Choroid plexus epithelial cell (primary cell): ENCODE results near the gene GPN2.
"Not testable (repeated sequence)": the region's sequence is repeated elsewhere in the genome, so short reads cannot be mapped to it uniquely, and the experiment has no call there.

Source experiments
- DNase-seq: peaks from one replicate; pipeline ENCODE4 v3.0.0-alpha.2; 2010; ENCODE audit warnings: low read depth
- H3K4me3 ChIP-seq: 2 replicates; pipeline ENCODE4 v1.5.1; 2011; ENCODE audit warnings: low read depth, mild to moderate bottlenecking, control low read depth, low read length, moderate library complexity
- CTCF ChIP-seq: conservative IDR thresholded peaks from 2 replicates; pipeline ENCODE4 v1.5.1; 2011; ENCODE audit warnings: low read depth, mild to moderate bottlenecking, control low read depth, inconsistent platforms, low read length, moderate library complexity

The GPN2 gene

DNA sequence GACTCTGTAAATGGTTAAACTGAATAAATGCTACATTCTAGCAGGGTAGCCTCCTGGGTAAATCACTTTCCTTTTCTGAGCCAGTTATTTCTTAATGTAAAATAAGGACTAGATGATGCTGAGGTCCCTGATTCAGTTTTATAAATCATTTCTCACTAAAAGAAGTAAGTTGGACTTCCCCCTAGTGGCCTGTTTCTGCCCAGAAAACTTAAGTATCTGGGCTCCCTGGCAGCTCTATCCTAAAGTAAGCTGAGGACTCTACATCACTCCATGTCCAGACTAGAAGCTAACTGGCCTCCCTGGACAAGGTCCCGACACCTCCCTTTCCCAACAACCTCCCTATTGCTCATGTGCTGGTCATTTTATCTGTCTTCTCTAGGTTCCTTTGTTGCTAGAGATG, 3.0 kb downstream of the GPN2 start:
- H3K4me3 ChIP-seq: no peak overlapping the region
- peak; percentile 66 for TF ChIP-seq CTCF
- DNase-seq: peak; percentile 73

- TF ChIP-seq CTCF: no peak
- DNase-seq: no peak
- H3K4me3 ChIP-seq: no peak overlapping the region
These were observed 7.2 kb downstream of the GPN2 start for GRCh38 chr1:26882696-26883463.

GRCh38 chr1:26881611-26882010, 8.5 kb downstream of the GPN2 start:
- H3K4me3 ChIP-seq, DNase-seq: not testable (repeated sequence)

DNA sequence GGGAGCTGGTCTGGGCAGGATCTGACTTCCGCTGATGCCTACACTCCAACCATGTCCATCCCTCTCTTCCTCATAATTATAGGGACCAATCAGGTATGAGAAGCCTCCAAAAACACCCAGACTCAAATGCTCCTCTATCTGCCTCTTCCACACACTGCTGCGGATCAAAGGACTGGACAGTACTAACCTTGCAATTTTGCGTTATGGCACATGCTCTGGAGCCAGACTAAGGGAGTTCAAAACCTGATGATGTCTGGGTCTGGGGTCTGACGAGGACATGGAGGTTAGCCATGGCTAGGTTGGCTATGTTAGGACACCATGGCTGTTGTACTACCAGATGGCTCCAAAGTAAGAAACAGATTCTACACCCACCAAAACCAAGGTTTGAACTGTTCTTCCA, 10.3 kb downstream of the GPN2 start:
- TF ChIP-seq CTCF: no peak
- no peak for DNase-seq
- no peak overlapping the region for H3K4me3 ChIP-seq

GRCh38 chr1:26877326-26877725, 12.8 kb downstream of the GPN2 start:
- TF ChIP-seq CTCF: no peak

DNA sequence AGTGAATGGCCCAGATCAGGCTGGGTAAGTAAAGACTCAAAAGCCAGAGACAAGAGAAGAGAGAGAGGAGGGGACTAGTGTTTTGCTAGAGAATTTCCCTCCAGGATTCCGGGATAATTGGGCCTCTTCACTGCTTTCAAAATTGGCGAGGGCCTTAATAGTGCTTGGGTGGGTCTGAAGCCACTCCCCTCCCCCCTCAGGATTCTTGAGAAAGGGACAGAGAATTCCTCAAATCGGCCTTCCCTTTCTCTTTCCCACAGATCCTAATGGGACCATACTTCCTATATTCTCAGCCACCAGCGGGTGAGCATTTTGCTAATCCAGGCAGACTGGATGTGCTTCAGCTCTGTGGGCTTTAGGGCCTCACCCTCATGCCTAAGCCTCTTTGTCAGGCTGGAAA, 15.2 kb downstream of the GPN2 start:
- no peak for TF ChIP-seq CTCF
- no peak overlapping the region for H3K4me3 ChIP-seq
- no peak for DNase-seq

More at GRCh38 chr1:26877326-26877725, 12.8 kb downstream of the GPN2 start:
- no peak overlapping the region for H3K4me3 ChIP-seq
- no peak for DNase-seq

DNA sequence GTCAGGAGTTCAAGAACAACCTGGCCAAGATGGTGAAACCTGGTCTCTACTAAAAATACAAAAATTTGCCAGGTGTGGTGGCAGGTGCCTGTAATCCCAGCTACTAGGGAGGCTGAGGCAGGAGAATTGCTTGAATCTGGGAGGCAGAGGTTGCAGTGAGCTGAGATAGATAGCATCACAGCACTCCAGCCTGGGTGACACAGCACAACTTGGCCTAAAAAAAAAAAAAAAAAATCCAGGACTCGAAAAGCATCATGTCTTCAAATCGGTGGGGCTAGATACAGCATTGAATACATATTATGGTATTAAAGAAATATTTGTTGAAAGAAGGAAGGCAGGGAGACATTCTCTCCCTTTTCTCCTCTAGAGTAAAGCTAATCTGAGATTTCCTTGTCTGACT, 17.0 kb downstream of the GPN2 start:
- DNase-seq, H3K4me3 ChIP-seq: not testable (repeated sequence)

DNA sequence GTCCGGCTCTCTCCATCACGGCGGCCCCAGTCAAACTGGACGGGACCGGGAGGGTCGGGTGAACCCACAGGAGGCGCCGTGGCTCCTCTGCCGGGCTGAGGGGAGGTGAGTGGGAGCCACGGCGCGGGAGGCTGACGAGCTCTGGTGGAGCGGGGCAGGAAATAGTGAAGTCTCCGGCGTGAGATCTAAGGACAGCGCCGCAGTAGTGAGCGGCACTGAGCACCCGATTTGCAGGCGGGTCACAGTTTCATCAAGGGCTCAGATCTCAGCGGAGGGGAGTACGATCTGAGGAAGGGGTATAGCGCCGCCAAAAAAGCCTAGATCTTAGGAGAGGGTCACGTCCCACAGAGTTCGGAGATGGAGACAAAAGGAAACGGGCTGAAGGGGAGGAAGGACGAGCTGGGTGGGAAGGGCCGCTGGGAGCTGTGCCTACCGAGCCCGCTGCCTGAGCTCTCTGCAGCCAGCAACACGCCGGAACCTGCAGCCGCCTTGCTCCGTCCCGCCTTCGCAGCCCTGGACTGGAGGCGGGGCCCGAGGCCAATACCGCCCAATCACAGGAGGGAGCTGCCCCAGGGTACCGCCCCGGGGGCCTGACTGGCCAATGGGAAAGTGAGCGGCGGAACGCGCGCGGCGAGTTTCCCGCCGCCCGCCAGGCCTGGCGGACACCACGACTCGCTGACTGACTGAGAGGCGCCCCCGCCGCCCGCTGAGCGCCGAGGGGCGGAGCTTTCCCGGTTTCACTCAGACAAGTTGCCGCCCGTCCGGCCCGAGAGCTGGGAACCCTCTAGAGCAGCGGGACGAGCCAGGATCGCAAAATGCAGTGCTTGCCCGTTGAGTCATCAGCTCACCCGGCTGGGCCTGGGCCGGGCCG, 25.2 kb downstream of the GPN2 start:
- DNase-seq: peak; percentile 98
- no peak for TF ChIP-seq CTCF
- H3K4me3 ChIP-seq: peak overlapping the region; percentile 67
